Left lobe of liver (tissue), 2 donors: ENCODE data around the gene BCAS3. TPM values are rescaled to one million over a fixed set of nuclear protein-coding genes. Genes with fewer than 3 reads are reported as not detected.
"Not testable (repeated sequence)": the region's sequence is repeated elsewhere in the genome, so short reads cannot be mapped to it uniquely, and the experiment has no call there.

Experiments used
- ATAC-seq: fragments of 200-7000 bp; cut with Tn5 transposase; one replicate; pipeline ENCODE4 v1.9.1; 2020; ENCODE audit warnings: mild to moderate bottlenecking, moderate library complexity
- DNase-seq: peaks from one replicate; pipeline ENCODE4 v3.0.0-alpha.2; 2020; ENCODE audit warnings: low spot score
- total RNA-seq: library from RNA; stranded (reverse); gene quantifications from one replicate; pipeline ENCODE4 v1.2.1, GENCODE V29; 2021
- donor health status: DM: no; HTN: no; CAD: no; lungs with moderate emphysema.
- donor health status: DM: no; HTN: yes; CAD: no.

Gene BCAS3
- 20.9 TPM for total RNA-seq

DNA sequence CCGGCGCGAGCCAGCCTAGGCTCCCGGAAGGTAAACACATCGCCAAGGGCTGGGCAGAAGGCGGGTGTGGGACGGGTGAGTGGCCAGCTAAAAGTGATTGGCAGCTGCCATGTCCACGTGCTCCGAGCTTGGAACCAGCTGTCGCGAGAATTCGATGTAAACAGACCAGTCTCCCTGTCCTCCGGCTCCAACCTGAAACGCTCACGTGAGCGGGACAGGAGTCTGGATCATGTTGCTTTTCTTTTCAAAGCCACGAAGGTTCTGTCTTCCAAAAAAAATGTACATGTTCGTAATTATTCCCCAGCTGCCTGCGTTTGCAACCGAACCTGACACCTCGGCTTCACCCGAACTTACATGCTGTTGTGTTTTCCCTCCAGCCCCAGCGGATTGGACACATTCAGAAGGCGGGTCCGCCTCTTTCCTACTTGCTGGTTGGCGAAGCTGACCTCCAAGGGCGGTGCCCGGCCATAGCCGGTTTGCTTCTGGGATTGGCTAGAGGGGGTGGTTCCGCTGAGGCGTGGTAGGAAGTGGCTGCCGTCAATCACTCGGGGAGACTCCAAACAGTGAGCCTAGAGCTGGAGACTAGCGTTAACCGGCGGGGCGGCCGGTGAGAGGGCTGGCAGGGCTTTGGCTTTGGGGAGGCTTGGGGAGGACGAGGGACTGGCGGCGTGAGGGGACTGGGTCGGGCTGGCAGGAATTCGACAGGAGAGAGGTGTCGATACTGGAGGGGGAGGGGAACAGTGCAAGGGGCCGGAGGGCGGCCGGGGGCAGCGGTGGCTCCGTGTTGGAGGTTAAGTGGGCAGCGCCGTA is at the start of gene BCAS3:
Gene BCAS3, plus strand, starts transcription at position 544 of the 810 bp plus-strand sequence.
- ATAC-seq (peak; percentile 95), DNase-seq (peak; percentile 99)

DNA sequence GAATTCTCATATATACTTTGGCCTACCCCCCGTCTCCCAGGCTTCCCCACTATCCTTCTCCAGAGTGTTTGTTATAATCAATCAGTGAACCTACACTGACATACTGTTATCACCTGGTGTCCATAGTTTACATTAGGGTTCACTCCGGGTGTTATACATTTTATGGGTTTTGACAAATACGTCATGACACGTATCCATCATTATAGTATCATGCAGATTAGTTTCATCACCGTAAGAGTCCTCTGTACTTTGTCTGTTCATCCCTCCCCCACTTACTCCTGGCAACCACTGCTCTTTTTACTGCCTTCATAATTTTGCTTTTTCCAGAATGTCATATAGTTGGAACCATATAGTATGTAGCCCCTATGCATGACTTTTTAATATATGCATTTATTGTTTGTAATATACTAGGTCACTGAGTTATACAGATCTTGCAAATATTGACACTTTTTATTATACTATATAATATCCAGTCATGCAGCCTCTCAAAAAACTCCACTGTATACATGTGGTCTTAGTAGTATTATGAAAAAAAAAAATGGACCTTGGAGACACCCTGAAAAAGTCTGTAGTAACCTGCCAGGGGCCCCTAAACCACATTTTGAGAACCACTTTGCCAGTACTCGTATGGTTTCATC is 49.3 kb upstream of the BCAS3 start:
- no peak for ATAC-seq
- no peak for DNase-seq

DNA sequence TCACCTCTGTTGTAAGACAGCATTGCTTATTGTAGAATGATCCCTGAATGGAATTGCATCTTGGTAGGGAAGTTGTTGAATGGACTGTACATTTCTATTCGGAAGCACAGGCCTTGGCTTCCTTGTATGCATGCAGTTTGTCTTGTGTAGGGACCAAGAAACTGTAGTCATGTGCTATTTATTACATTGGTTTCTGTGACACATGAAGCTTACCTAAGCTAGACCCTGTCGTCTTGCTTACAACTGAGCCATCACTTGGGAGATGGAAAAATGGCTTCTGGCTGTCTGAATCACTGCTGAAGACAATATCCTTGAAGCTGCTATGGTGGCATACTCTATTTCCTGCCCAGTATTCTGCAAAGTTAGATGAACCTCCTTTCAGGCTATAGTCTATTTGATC is 48.5 kb upstream of the BCAS3 start:
- no peak for DNase-seq
- no peak for ATAC-seq

DNA sequence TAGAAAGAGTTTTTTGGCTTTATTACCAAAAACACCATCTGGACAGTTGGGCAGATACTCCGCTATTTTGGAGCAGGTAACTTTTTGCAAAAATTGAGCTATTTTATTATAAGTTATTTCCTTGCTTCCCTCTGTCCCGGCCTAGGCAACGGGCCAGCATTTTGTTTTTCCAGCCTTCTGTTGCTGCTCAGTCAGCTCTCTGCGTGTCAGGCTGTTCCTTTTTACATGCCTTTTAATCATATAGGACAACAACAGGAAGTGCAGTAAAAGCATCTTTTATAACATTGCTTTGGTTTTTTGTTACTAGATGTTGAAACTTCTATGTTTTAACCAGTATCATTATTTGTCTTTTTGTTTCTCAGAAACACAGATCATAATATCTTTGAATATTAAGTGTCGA is 47.3 kb upstream of the BCAS3 start:
- ATAC-seq (peak; percentile 33), DNase-seq (no peak)

DNA sequence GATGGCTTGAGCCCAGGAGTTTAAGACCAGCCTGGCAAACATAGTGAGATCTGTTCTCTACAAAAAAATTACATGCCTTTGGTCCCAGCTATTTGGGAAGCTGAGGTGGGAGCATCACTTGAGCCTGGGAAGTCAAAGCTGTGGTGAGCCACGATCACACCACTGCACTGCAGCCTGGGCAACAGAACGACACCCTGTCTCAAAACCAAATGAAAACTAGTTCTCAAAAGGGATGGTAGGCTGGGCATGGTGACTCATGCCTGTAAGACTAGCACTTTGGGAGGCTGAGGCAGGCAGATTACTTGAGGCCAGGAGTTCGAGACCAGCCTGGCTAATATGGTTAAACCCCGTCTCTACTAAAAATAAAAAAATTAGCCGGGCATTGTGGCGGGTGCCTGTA is 46.5 kb upstream of the BCAS3 start:
- ATAC-seq: no peak

DNA sequence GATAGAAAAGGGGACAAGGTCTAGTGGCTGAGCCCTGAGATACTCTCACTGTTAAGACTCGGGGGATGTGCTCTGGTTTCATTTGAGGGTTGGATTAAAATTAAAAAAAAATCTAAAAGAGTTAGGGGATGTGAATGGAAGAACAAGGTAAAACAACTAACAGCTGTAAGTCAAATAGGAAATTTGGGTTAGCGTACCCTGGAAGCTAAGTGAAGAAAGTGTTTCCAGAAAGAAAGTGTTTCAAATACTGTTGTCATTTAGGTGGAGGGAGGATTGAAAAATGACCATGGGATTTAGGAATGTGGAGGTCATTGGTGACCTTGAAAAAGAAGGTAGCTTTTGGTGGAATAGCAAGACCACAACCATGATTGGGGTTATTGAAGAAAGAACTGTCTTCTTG is 40.0 kb upstream of the BCAS3 start:
- ATAC-seq: no peak
- DNase-seq: no peak

More for the DNA sequence above, 46.5 kb upstream of the BCAS3 start:
- DNase-seq: no peak

DNA sequence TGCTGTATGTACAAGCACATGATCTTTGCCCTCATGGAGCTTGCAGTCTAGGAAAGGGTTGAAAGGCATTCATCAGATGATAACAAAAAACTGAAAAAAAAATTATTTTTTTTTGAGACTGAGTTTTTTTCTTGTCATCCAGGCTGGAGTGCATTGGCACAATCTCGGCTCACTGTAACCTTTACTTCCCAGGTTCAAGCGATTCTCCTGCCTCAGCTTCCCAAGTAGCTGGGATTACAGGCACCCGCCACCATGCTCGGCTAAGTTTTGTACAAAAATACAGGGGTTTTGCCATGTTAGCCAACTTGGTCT is 38.7 kb upstream of the BCAS3 start:
- DNase-seq (no peak), ATAC-seq (no peak)

DNA sequence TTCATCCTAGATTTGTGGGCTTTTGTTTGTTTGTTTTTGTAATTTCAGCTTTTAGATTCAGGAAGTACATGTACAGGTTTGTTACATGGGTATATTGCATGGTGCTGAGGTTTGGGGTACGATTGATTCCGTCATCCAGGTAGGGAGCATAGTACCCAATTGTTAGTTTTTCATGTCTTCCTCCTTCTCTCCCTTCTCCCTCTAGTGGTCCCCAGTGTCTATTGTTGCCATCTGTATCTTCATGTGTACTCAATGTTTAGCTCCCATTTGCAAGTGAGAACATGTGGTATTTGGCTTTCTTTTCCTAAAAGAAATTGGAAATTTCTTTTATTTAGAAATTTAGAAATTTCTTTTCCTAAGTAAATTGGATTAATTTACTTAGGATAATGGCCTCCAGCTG is 37.1 kb upstream of the BCAS3 start:
- no peak for DNase-seq

DNA sequence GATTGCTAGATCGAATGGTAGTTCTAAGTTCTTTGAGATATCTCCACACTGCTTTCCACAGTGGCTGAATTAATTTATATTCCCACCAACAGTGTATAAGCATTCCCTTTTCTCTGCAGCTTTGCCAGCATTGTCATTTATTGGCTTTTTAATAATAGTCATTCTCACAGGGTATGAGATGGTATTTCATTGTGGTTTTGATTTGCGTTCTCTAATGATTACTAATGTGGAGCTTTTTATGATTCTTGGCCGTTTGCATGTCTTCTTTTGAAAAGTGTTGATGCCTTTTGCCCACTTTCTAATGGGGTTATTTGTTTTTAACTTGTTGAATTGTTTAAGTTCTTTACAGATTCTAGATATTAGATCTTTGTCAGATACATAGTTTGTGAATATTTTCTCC is 36.5 kb upstream of the BCAS3 start:
- ATAC-seq (no peak), DNase-seq (no peak)

More for the DNA sequence above, 37.1 kb upstream of the BCAS3 start:
- no peak for ATAC-seq

DNA sequence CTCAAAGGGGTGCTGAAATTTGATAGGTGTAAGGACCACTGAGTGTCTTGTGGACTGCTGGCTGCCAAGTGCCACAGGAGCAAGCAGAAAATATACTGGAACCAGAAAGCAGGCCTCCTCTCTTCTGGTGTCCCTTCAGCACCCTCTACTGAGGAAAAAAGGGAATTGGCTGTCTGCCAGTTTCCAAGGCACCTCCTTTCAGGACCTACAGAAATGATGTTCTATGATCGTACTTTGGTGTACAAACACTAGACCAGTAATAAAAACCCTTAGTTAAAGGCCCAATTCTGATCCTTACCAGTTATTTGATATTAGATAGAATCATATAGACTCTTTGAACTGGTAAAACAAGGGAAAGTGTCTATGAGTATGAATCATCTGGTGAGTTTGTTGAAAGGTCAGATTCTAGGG is 35.8 kb upstream of the BCAS3 start:
- peak; percentile 83 for ATAC-seq
- peak; percentile 53 for DNase-seq

DNA sequence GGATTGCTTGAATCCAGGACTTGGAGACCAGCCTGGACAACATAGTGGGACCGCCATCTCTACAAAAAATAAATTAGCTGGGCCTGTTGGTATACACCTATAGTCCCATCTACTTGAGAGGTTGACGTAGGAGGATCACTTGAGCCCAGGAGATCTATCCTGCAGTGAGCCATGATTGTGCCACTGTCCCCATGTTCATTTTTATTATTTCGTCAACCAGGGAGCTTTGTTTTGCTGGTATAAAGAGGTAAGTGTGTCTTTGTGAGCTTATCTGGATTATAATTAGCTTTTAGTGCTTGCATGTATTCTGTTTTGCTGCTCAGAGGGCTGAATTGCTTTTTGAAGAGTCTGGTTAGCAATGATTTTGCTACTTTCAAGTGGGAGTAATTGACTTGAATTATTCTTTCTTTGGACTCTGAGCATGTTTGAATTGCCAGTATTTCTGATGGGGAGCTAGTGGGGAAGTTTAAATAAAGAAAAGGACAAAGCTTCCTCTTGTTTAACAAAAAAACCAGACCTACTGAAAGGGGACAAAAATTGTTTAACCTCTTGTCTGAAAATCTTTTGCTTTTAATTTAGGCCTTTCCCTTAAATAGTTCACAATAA is 31.6 kb upstream of the BCAS3 start:
- DNase-seq (no peak), ATAC-seq (no peak)

DNA sequence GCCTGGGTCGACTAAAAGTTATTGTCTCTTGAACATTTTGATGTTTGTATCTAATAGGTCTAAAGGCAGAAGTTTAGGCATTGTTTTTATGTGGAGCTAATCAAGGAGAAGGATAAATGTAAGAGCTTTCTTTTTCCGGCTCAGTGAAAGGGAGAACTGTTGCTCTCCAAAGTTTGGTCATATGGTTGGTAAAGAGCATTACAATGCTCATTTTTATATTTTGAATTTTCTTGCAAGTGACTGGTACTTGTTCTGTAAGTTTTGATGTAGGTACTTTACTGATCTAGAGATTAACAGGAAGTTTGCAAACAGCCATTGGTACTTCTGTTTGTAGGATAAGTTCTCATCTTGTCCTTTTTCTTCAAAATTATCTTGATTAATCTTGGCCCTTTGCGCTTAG is 30.9 kb upstream of the BCAS3 start:
- DNase-seq (no peak), ATAC-seq (no peak)

DNA sequence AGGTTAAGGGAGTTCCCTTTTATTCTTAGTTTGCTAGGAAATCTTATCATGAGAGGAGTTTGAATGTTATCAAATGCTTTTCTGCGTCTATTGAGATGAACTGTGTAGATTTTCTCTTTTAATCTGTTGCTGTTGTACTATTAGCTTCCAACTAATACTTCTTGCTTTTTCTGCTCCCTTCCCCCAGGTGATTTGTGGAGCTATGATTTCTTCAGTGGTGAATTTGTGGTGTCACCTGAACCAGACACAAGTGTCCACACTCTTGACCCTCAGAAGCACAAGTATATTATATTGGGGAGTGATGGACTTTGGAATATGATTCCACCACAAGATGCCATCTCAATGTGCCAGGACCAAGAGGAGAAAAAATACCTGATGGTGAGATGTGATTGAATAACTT is 29.9 kb upstream of the BCAS3 start:
- ATAC-seq (no peak), DNase-seq (no peak)

DNA sequence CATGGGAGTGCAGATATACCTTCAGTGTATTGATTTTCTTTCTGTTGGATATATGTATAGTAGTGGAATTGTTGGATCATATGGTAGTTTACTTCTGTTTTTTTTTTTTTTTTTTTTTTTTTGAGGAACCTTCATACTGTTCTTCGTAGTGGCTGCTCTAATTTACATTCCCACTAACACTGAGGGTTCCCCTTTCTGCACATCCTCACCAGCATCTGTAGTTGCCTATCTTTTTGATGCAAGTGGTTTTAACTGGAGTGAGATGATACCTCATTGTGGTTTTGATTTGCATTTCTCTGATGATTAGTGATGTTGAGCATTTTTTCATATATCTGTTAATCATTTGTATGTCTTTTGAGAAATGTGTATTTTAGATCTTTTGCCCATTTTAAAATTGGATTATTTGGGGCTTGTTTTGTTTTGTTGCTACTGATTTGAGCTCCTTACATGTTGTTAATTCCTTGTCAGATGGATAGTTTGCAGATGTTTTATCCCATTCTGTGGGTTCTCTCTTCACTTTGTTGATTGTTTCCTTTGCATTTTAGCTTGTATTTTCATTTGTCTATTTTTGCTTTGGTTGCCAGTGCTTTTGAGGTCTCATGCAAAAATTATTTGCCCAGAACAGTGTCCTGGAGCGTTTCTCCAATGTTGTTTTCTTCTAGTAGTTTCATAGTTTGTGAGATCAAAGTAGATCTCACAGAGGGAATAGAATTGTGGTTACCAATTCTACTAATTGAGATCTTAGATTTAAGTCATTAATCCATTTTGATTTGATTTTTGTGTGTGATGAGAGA is 25.0 kb upstream of the BCAS3 start:
- no peak for DNase-seq
- no peak for ATAC-seq

DNA sequence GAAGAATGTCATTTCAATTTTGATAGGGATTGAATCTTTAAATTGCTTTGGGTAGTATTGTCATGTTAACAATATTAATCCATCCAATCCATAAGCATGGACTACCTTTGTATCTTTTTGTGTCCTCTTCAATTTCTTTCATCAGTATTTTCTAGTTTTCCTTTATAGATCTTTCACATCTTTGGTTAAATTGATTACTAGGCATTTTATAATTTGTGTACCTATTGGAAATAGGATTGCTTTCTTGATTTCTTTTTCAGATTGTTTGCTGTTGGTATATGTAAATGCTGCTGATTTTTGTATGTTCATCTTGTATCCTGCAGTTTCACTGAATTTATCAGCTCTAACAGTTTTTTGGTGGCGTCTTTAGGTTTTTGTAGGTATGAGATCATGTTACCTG is 24.1 kb upstream of the BCAS3 start:
- DNase-seq (no peak), ATAC-seq (no peak)

DNA sequence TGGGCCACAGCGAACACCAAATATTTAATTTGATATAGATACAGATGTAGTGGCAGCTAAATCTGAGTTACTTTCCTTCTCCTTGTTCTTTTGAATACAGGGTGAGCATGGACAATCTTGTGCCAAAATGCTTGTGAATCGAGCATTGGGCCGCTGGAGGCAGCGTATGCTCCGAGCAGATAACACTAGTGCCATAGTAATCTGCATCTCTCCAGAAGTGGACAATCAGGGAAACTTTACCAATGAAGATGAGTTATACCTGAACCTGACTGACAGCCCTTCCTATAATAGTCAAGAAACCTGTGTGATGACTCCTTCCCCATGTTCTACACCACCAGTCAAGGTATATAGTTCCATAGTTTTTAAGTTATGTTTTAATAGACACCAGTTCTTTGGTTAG is 21.2 kb upstream of the BCAS3 start:
- ATAC-seq (no peak), DNase-seq (no peak)

DNA sequence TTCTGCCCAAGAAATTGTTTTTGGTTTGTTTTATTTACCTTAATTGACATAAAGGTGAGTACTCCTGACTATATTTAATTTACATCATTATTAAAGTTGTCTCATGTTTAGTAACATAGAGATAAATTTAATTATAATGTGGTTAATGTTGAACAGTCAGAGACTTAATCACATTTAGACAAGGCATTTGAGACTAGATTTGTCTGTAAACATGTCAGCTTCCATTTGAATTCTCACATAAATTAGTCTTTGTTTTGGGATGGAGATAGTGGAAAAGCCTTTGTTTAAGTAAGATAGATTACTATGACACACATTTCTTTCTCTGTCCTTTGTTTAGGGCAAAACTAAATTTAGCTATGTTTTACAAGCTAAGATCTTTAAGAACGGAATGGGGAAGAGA is 18.5 kb upstream of the BCAS3 start:
- ATAC-seq (no peak), DNase-seq (no peak)

DNA sequence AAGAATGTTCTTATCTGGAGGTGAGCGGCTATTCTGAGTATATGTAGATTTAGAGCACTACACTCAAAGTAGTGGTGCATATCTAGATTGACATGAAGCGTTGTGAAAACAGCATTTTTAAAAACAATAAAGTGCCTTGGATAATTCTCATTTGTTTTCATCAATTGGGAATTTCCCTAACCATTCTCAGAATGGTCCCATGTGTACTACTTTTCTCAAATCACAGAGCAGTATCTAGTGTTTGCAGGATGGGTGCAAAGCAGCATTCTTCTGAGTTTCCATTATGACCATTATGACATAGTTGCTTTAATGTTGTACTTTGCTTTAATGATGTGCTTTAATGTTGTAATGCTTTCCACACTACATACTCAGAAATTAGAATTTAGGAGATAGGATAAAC is 16.2 kb upstream of the BCAS3 start:
- no peak for DNase-seq
- ATAC-seq: no peak

DNA sequence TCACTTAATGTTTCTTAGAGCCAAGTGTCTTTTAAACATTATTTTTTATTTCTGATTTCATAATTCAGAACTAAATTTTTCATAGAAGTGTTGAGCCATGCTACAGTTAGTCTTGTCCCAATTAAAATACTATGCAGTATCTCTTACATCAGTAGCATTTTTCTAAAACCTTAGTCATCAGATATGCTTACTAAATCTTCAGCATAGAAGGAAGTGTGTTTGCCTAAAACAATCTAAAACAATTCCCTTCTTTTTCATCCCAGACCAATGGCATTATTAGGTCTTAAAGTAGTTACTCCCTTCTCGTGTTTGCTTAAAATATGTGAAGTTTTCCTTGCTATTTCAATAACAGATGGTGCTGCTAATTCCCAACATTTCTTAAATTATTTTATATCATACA is 13.6 kb upstream of the BCAS3 start:
- ATAC-seq: no peak
- DNase-seq: no peak

DNA sequence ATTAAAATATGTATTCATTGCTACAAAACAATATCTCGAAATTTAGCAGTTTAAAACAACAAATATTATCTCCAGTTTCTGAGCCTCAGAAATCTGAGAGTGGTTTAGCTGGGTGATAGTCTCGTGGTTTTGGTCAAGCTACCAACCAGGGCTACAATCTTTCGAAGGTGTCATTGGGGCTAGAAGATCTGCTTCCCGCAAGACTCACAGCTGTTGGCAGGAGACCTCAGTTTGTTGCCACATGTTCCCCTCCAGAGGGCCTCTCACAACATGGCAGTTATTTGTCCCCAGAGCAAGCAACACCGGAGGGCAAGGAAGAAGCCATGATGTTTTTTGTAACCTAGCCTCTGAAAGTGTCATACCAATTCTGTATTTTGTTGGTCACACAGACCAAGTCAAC is 12.0 kb upstream of the BCAS3 start:
- ATAC-seq: no peak
- no peak for DNase-seq

DNA sequence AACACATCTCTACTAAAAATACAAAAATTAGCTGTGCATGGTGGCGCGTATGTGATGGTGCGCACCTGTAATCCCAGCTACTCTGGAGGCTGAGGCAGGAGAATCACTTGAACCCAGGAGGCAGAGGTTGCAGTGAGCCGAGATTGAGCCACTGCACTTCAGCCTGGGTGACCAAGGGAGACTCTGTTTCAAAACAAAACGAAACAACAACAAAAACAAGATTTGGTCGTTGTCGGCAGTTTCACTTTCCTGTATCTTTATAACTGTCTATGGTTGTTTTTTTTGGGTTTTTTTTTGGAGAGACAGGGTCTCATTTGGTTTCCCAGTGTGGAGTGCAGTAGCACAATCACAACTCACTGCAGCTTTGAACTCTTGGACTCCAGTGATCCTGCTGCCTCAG is 8.9 kb upstream of the BCAS3 start:
- not testable (repeated sequence) for ATAC-seq, DNase-seq

DNA sequence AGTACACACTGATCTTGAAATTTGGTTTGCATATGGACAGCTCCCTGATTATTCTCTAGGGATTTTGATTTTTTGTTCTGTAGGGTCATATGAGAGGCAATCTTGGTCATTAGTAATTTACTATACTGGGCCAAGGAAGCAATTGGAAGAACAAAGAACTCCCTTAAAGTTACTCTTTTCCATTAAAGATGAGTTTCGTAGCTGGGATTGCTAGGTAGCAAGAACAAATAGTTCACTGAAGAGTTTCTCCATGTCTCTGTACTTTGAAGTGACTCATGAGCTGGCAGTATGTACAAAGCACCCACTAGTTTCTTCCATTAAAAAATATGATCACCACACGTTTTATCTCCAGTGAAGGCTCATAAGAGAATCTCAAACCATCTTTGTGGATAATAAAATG is 6.2 kb upstream of the BCAS3 start:
- DNase-seq (no peak), ATAC-seq (no peak)
